HG03060 (cell line): ENCODE measurements around the gene GALNT5.
A peak's percentile ranks its signal among the peaks of the same experiment; 100 is the strongest.

Experiments used
- ATAC-seq: cut with Tn5 transposase; IDR thresholded peaks from one replicate; pipeline ENCODE4 v1.9.1; 2021; ENCODE audit warnings: low read depth, moderate number of reproducible peaks; ENCODE audit not compliant: unreplicated experiment

GALNT5 gene

GRCh38 chr2:157287160-157287559 lies 29.7 kb downstream of the GALNT5 start:
- ATAC-seq: no peak

DNA sequence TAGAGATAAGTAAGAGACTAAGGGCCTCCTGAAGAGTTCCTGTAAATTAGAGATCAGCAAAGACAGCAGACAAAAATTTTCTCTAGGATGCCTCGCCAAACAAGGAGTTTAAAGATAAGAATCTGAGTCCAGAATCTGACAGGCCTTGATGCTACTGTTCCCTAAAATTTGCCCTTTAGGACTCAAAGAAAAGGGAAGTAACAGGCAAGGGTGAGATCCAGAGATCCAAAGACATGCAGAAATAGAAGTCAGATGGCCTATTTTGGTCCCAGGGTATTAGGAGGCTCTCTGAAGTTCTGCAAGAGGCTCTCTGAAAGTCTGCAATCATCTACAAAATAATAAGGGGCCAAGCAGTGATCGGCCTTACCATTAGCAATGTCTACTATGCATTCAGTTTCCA lies 33.0 kb downstream of the GALNT5 start:
- ATAC-seq: no peak

DNA sequence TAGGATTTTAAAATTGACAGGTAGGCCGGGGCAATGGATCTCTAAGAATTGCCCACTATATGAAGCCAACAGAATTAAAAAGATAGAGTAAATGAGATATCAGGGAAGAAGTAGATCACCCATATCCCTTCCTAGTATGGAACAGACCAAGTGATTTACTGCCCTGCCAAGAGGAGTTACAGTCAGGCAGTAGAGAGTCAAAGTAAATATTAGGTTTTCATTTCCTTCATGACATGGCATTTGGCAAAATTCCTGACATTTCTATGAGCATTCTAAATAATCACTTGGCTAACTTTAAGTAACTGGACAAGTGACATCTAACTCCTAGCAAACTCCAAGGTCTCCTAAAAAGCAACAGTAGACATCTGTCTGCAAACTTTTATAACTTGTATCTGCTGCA lies 33.5 kb downstream of the GALNT5 start:
- no peak for ATAC-seq

DNA sequence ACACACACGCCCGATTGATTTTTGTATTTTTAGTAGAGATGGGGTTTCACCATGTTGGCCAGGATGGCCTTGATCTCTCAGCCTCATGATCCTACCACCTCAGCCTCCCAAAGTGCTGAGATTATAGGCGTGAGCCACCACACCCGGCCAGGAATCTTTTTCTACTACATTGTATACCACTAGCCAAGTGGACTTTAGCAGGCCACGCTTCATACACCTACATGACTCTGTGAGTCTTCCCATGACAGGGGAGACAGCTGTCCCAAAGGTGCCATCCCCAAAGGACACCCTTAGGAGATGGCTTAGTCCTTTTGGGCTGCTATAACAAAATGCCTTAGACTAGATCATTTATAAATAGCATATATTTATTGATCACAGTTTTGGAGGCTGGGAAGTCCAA lies 35.3 kb downstream of the GALNT5 start:
- ATAC-seq: no peak

- no peak for ATAC-seq
Observed at GRCh38 chr2:157296490-157296889, 39.0 kb downstream of the GALNT5 start.

GRCh38 chr2:157296958-157297357 lies 39.5 kb downstream of the GALNT5 start:
- no peak for ATAC-seq

DNA sequence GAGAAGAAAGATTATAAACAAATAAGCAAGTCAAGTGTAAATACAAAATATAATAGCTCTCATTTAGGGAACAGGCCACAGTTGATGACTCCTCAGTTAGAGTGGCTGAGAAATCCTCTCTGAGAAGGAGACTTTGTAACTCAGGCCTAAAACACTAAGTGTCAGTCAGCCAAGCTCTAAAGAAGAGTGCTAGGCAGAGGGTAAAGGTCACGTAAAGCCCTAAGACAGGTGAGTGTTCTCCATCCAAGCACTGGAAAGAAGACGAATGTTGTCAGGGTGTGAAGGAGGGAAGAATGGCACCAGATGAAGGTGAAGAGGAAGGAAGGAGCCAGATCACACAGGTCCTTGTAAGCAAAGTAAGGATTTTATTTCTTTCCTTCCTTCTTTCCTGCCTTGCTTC lies 43.8 kb downstream of the GALNT5 start:
- ATAC-seq: no peak

GRCh38 chr2:157302492-157303099 lies 45.1 kb downstream of the GALNT5 start:
- peak; percentile 86 for ATAC-seq

GRCh38 chr2:157303612-157304011 lies 46.1 kb downstream of the GALNT5 start:
- ATAC-seq: no peak

DNA sequence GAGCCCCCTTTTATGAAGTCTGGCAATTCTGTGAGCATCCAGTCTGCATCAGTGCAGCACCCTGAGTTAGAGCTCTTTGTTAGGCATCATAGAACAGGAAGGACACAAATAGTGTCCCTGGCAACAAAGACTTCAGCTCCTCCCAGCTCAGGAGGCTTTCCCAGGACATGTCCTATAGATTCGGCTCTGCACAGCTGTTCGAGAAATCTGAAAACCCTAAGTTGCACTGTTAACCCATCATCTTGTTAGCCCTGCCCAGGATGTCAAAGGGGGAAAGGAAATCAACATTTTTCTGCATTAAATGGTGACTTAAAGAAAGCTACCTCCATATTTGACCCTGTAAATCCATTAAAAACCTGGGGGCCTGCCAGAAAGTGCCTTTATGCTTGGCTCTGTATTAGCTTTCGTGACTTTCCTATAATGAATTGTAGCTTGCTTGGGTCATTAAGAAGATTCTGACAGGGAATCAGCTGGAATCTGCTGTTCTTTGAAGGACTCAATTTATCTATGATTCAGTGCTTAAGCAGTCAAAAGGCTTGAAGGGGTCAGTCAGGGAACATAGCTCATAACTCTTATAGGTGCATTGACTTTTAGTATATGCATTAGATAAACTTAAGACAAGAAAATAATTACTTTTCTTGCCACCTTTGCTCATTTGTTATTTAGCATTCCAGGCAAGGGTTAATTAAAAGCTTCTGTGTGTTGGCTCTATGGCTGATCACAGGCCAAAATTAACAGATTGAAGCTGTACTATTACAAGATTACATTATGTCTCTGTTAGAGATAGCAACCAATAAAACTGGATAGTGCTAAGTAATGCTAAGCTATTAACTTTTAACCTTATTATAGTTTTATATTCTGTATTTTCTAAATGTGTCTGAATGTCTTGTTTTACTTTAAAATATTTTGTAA lies 47.6 kb downstream of the GALNT5 start:
- no peak for ATAC-seq

DNA sequence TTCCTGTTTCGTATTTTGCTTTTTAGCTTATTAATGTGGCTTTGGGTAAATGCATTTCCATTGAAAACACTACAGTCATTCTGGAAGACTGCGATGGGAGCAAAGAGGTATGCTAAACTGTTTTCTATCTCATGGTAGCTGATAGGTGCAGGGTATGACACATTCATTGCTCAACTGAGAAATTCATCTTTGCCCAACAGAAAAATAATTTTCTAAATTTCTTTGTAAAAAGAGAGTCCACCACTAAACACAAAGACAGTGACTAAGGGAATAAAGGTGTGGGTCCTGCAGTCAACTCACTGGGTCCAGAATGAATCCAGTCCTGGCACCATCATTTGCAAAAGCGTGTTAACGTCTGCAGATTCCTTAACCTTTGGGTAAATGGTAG lies 48.2 kb downstream of the GALNT5 start:
- no peak for ATAC-seq

- no peak for ATAC-seq
Observed at GRCh38 chr2:157307021-157307420, 49.5 kb downstream of the GALNT5 start.

DNA sequence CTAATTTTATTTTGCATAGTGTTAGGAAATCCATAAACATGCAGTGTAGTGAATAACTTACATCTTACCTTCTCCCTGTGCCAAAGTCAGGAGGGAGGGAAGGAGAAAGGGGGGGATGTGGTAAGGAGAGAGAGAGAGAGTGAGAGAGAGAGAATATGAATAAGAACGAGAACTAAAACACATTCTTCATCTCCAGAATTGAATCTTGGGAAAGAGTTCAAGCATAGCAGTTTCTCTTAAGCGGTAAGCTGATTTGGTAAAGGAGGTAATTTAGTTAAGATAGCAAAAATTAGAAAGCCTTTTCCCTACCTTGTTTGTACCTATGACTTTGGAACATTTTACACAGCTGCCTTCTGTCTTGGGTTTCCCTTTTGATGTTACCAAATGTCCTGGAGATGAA lies 52.4 kb downstream of the GALNT5 start:
- ATAC-seq: no peak

DNA sequence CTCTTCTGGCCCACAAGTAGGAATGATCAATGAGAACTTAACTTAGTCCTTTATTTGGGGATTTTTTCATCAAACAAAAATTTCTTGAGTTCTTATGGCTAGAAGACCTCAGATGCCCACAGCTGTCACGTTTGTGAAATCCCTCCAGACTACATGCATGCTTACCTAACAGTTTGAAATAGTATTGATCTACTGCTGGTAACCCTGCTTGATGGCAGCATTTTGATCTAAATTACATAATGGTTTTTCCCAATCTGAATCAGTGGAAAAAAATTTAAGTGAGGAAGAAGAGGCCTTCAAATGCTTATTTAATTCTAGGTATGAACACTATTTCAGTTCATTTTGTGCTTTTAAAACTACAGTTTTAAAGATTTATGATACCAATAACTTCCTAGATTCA lies 54.2 kb downstream of the GALNT5 start:
- no peak for ATAC-seq

GRCh38 chr2:157312866-157313486 lies 55.5 kb downstream of the GALNT5 start:
- peak; percentile 61 for ATAC-seq

DNA sequence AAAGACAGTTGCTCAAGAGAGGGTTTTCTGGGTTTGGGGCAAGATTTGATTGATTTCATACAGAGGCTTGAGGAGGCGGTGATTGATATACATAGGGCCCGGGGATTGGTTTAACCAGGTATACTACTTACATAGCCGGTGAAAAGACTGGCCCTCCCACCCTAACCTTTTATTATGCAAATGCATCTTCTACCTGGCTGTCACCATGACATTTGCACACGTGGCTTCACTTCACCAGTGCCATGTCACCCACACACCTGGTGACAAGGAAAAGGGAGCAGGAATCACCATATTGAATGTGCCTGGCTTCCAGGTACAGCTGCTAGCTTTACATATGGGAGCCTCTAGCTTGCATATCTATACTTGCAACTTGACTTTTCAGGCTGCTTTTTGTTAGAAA lies 58.4 kb downstream of the GALNT5 start:
- ATAC-seq: no peak

DNA sequence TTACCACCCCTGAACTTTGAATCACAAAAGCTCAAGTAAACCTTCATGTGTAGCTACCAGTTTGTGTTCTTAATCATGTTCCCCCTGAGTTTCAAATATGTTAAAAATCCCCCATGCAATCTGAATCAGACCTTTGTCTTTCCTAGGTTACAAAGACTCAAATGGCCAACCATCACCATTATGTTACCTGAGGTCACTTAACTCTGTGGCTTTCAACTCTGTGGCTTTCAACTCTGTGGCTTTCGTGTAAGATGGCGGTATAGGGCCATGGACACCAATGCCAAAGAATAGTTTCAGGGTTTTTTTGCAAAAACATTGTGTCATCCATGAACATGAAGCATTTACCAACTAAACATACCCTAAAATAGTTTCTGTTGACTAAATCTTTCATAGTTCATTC lies 61.4 kb downstream of the GALNT5 start:
- ATAC-seq: no peak

DNA sequence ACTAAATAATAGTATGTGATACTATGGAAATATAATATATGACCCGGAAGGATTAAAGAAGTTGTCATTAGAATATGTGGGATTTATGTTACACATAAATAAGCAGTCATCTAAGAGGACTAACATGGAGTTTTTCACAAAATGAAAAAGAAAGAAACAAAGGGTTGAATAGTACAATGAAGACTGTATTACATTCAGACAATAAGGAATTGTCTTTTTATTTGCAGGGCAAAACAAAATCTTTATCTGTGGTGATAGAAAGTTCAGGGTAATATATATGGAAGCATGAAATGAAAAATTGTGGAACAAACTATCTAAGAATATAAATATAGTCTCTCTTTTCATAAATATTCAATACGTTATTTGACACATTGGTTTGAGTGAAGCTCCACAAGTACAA lies 62.3 kb downstream of the GALNT5 start:
- ATAC-seq: no peak

DNA sequence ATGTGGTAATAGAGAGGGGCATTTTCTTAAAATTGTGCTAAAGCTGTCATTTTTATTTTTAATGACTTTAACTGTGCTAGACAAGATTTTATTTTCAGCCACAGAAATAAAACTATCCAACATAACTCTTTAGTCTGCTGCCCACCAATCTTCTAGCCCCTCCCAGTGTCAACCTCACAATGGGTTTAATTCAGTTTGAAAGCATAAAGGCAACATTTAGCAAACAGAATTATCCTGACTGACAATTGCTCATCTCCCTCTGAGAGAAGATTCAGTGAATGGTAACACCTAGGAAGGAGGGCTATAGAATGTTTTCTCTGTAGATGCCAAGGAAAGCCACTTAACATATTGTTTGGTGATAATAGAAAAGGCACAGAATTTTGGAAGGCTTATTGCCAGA lies 62.9 kb downstream of the GALNT5 start:
- no peak for ATAC-seq

DNA sequence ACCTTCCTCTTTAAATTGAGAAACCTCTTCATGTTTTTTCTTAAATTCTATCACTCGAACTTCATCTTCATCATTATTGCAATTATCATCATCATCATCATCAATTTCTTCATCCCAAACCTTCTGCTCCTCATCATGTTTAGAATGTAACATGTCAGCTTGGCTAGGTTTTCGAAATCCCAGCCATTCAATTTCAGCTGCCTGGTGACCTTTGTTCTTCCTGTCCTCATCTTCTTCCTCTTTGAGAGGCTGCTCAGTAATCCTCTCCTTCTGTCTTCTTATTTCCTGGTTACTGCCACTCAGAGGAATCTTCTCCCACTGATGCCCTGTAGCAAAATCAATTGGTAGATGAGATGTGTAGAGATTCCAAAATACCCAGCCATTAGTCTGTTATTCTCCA lies 64.0 kb downstream of the GALNT5 start:
- ATAC-seq: no peak

DNA sequence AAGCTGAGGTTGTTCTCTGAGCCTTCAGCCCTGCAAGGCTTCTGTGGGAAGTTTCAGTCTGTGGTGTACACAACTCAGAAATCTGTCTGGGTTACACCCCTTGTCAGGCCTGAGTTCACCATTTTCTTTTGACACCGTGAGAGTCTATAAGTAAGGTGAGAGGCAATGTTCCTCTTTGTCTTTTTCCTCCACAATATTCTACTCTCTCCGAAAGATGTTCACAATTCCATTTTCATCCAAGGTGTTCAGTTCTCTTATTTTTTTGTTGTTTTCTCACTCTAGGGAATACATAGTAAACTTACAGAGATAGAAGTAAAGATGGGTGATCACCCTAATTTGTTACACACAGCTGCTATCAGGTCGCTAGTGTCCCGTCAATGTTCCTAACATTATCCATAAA lies 64.9 kb downstream of the GALNT5 start:
- no peak for ATAC-seq
